WTC11 (cell line): Measurements from ENCODE around the gene BAIAP2L1. TPM values are rescaled to one million over a fixed set of nuclear protein-coding genes. Genes with fewer than 3 reads are reported as not detected.

Experiments
- ATAC-seq: fragments of 200-7000 bp; cut with Tn5 transposase; 2 replicates; pipeline ENCODE4 v1.10.0; 2021; ENCODE audit warnings: mild to moderate bottlenecking, moderate library complexity
- CTCF ChIA-PET: fragments of 300-600 bp; sonication (Branson Sonifier 250); formaldehyde crosslinking; loops from one replicate; lab custom pipeline; 2021; ENCODE audit warnings: antibody characterized with exemption; lab: Charles Lee
- POLR2A ChIA-PET: fragments of 350-600 bp; sonication (Branson Sonifier 250); formaldehyde crosslinking; loops from one replicate; lab custom pipeline; 2021; ENCODE audit warnings: antibody characterized with exemption; lab: Charles Lee
- DNase-seq: peaks from one replicate; pipeline ENCODE4 v3.0.0; 2021; ENCODE audit warnings: low spot score
- H3K27ac Mint-ChIP-seq: 2 replicates; pipeline ENCODE4 v1.8.0; 2021; ENCODE audit warnings: mixed read lengths
- H3K27me3 Mint-ChIP-seq: 2 replicates; pipeline ENCODE4 v1.8.0; 2021; ENCODE audit warnings: low read depth, mild to moderate bottlenecking, moderate library complexity, mixed read lengths
- H3K36me3 Mint-ChIP-seq: 2 replicates; pipeline ENCODE4 v1.8.0; 2021; ENCODE audit warnings: mixed read lengths
- H3K4me1 Mint-ChIP-seq: 2 replicates; pipeline ENCODE4 v1.8.0; 2022; ENCODE audit warnings: mixed read lengths
- H3K4me3 Mint-ChIP-seq: 2 replicates; pipeline ENCODE4 v1.8.0; 2021; ENCODE audit warnings: mild to moderate bottlenecking, moderate library complexity, mixed read lengths
- H3K9me3 Mint-ChIP-seq: 2 replicates; pipeline ENCODE4 v1.8.0; 2021; ENCODE audit warnings: mixed read lengths
- ARID4B ChIP-seq: sonication (generic); formaldehyde crosslinking; IDR thresholded peaks from 2 replicates; pipeline ENCODE4 v1.8.0; 2023; ENCODE audit warnings: missing genetic modification reagents, mild to moderate bottlenecking, borderline replicate concordance
- ATF2 ChIP-seq: sonication (generic); formaldehyde crosslinking; IDR thresholded peaks from 2 replicates; pipeline ENCODE4 v1.8.1; 2022; ENCODE audit warnings: low read depth, missing genetic modification reagents, borderline replicate concordance
- ELF4 ChIP-seq: sonication (generic); formaldehyde crosslinking; IDR thresholded peaks from 2 replicates; pipeline ENCODE4 v1.8.1; 2022; ENCODE audit warnings: low read depth, mild to moderate bottlenecking, moderate library complexity, missing genetic modification reagents
- HMGA2 ChIP-seq: fragments of 250-450 bp; sonication (Bioruptor Pico); IDR thresholded peaks from 2 replicates; pipeline ENCODE4 v1.4.0; 2021; ENCODE audit warnings: mild to moderate bottlenecking, moderate library complexity
- MAX ChIP-seq: sonication (generic); formaldehyde crosslinking; IDR thresholded peaks from 2 replicates; pipeline ENCODE4 v1.8.0; 2022; ENCODE audit warnings: mild to moderate bottlenecking, missing genetic modification reagents
- MXD4 ChIP-seq: fragments of 250-450 bp; sonication (Bioruptor Pico); IDR thresholded peaks from 2 replicates; pipeline ENCODE4 v1.8.0; 2021; ENCODE audit warnings: mild to moderate bottlenecking, moderate library complexity, borderline replicate concordance
- MYBL2 ChIP-seq: sonication (generic); formaldehyde crosslinking; IDR thresholded peaks from 2 replicates; pipeline ENCODE4 v1.8.1; 2023; ENCODE audit warnings: mild to moderate bottlenecking, moderate library complexity, missing genetic modification reagents
- NFYB ChIP-seq: sonication (generic); formaldehyde crosslinking; conservative IDR thresholded peaks from 2 replicates; pipeline ENCODE4 v1.8.0; 2022; ENCODE audit warnings: low read depth, missing genetic modification reagents
- NR2C2 ChIP-seq: sonication (generic); formaldehyde crosslinking; IDR thresholded peaks from 2 replicates; pipeline ENCODE4 v1.8.0; 2022; ENCODE audit warnings: mild to moderate bottlenecking, missing genetic modification reagents
- NR3C1 ChIP-seq: sonication (generic); formaldehyde crosslinking; conservative IDR thresholded peaks from 2 replicates; pipeline ENCODE4 v1.8.1; 2023; ENCODE audit warnings: low read depth, mild to moderate bottlenecking, missing genetic modification reagents
- SMAD4 ChIP-seq: sonication (generic); formaldehyde crosslinking; IDR thresholded peaks from 2 replicates; pipeline ENCODE4 v1.8.0; 2022; ENCODE audit warnings: mild to moderate bottlenecking, missing genetic modification reagents
- TCF7 ChIP-seq: sonication (generic); formaldehyde crosslinking; IDR thresholded peaks from 2 replicates; pipeline ENCODE4 v1.8.0; 2022; ENCODE audit warnings: mild to moderate bottlenecking, low read depth, missing genetic modification reagents, moderate library complexity
- TEAD1 ChIP-seq: sonication (generic); formaldehyde crosslinking; IDR thresholded peaks from 2 replicates; pipeline ENCODE4 v1.8.0; 2022; ENCODE audit warnings: mild to moderate bottlenecking, missing genetic modification reagents
- TEAD4 ChIP-seq: sonication (generic); formaldehyde crosslinking; IDR thresholded peaks from 2 replicates; pipeline ENCODE4 v1.8.0; 2022; ENCODE audit warnings: mild to moderate bottlenecking, missing genetic modification reagents
- ZBTB21 ChIP-seq: sonication (generic); formaldehyde crosslinking; IDR thresholded peaks from 2 replicates; pipeline ENCODE4 v1.8.1; 2023; ENCODE audit warnings: mild to moderate bottlenecking, missing genetic modification reagents, borderline replicate concordance
- ZNF425 ChIP-seq: fragments of 250-450 bp; sonication (Bioruptor Pico); conservative IDR thresholded peaks from 2 replicates; pipeline ENCODE4 v1.9.0; 2021; ENCODE audit warnings: mild to moderate bottlenecking
- ZNF671 ChIP-seq: fragments of 250-450 bp; sonication (Bioruptor Pico); IDR thresholded peaks from 2 replicates; pipeline ENCODE4 v1.8.0; 2021; ENCODE audit warnings: mild to moderate bottlenecking
- total RNA-seq: library from RNA; stranded (reverse); gene quantifications from 3 replicates; pipeline ENCODE4 v1.2.3, GENCODE V29; 2021
- TF ChIP-seq, protein P1 (sequence below): fragments of 250-450 bp; sonication (Bioruptor Pico); IDR thresholded peaks from 2 replicates; pipeline ENCODE4 v1.9.0; 2021; ENCODE audit warnings: mild to moderate bottlenecking

The BAIAP2L1 gene
- total RNA-seq, 1 experiment from 2014 or later, result 37.5 TPM

DNA sequence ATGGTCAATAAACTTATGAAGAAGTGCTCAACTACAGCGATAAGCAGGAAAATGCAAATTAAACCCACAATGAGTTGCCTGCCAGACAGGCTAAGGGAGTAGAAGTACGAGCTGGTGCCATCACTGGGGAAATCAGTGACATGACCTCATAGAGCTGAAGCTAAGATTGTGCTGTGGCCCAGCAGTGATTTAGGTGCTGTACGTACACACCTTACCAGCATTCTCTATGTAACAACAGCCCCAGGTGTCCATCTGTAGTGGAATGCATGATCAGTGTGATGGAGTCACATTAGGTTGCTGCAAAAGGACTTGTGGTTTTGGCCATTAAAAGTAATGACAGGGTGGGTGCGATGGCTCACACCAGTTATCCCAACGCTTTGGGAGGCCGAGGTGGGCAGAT is 143.2 kb downstream of the BAIAP2L1 start:
- ChIA-PET POLR2A (interaction anchor here (0.7 kb wide), 1 partner anchor 147 kb away, joined by 6 read pairs; no protein-coding TSS in a partner anchor), CTCF (no interaction called here)
- no peak for ATAC-seq
- Mint-ChIP-seq H3K9me3 (peaks cover 7% of the 10 kb centered on the region), H3K36me3 (peaks cover 4% of the 10 kb centered on the region; the same call in 1 of the 2 replicates), H3K27me3 (no peaks in the 10 kb centered on the region), H3K4me3 (no peak overlapping the region), H3K27ac (no peak overlapping the region), H3K4me1 (peaks cover 5% of the 10 kb centered on the region)
- TF ChIP-seq ELF4 (CRISPR knock-in tag) (no peak), ZNF425 (CRISPR knock-in tag) (no peak), NFYB (CRISPR knock-in tag) (no peak), ZNF671 (CRISPR knock-in tag) (no peak), MXD4 (CRISPR knock-in tag) (no peak), SMAD4 (CRISPR knock-in tag) (no peak), ZBTB21 (CRISPR knock-in tag) (no peak), TCF7 (CRISPR knock-in tag) (no peak), MYBL2 (CRISPR knock-in tag) (no peak), MAX (CRISPR knock-in tag) (no peak), ARID4B (CRISPR knock-in tag) (no peak), HMGA2 (CRISPR knock-in tag) (no peak), ATF2 (CRISPR knock-in tag) (no peak), NR2C2 (CRISPR knock-in tag) (no peak), TEAD4 (no peak), NR3C1 (CRISPR knock-in tag) (no peak), TEAD1 (CRISPR knock-in tag) (no peak)
- TF ChIP-seq, protein P1, sequence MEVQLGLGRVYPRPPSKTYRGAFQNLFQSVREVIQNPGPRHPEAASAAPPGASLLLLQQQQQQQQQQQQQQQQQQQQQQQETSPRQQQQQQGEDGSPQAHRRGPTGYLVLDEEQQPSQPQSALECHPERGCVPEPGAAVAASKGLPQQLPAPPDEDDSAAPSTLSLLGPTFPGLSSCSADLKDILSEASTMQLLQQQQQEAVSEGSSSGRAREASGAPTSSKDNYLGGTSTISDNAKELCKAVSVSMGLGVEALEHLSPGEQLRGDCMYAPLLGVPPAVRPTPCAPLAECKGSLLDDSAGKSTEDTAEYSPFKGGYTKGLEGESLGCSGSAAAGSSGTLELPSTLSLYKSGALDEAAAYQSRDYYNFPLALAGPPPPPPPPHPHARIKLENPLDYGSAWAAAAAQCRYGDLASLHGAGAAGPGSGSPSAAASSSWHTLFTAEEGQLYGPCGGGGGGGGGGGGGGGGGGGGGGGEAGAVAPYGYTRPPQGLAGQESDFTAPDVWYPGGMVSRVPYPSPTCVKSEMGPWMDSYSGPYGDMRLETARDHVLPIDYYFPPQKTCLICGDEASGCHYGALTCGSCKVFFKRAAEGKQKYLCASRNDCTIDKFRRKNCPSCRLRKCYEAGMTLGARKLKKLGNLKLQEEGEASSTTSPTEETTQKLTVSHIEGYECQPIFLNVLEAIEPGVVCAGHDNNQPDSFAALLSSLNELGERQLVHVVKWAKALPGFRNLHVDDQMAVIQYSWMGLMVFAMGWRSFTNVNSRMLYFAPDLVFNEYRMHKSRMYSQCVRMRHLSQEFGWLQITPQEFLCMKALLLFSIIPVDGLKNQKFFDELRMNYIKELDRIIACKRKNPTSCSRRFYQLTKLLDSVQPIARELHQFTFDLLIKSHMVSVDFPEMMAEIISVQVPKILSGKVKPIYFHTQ (CRISPR knock-in tag), result no peak
- DNase-seq, result no peak
